GM23338 (cell line): ENCODE data around the gene NCKIPSD. TPM values are rescaled to one million over a fixed set of nuclear protein-coding genes. Genes with fewer than 3 reads are reported as not detected.
A peak's percentile ranks its signal among the peaks of the same experiment; 100 is the strongest.

Source experiments
- ATAC-seq: fragments of 200-7000 bp; cut with Tn5 transposase; 3 replicates; pipeline ENCODE4 v1.9.1; 2020
- DNase-seq: peaks from one replicate; pipeline ENCODE4 v3.0.0-alpha.2; 2015; ENCODE audit warnings: low spot score
- H2AFZ ChIP-seq: fragments of 200-600 bp; sonication (generic); 2 replicates; pipeline ENCODE4 v1.8.0; 2016; ENCODE audit warnings: antibody characterized with exemption, mild to moderate bottlenecking, moderate library complexity
- H3F3A ChIP-seq: fragments of 200-600 bp; sonication (generic); replicated peaks from 2 replicates; pipeline ENCODE4 v1.8.0; 2017; ENCODE audit warnings: antibody characterized with exemption, mixed run types, low read depth
- H3K27ac ChIP-seq: fragments of 200-600 bp; sonication (generic); 2 replicates; pipeline ENCODE4 v1.6.1; 2016; ENCODE audit warnings: low read depth
- H3K27me3 ChIP-seq: fragments of 200-600 bp; sonication (generic); 2 replicates; pipeline ENCODE4 v1.8.0; 2016; ENCODE audit warnings: mild to moderate bottlenecking, mixed run types, moderate library complexity; ENCODE audit not compliant: insufficient read depth
- H3K36me3 ChIP-seq: fragments of 200-600 bp; sonication (generic); 2 replicates; pipeline ENCODE4 v1.8.0; 2016; ENCODE audit warnings: mild to moderate bottlenecking; ENCODE audit not compliant: insufficient read depth
- H3K4me1 ChIP-seq: fragments of 200-600 bp; sonication (generic); 2 replicates; pipeline ENCODE4 v1.8.0; 2016; ENCODE audit warnings: mild to moderate bottlenecking, moderate library complexity; ENCODE audit not compliant: insufficient read depth
- H3K4me2 ChIP-seq: fragments of 200-600 bp; sonication (generic); 2 replicates; pipeline ENCODE4 v1.7.1; 2017; ENCODE audit warnings: mixed run types
- H3K4me3 ChIP-seq: fragments of 200-600 bp; sonication (generic); 2 replicates; pipeline ENCODE4 v1.6.1; 2016; ENCODE audit warnings: mixed run types
- H3K79me2 ChIP-seq: fragments of 200-600 bp; sonication (generic); replicated peaks from 2 replicates; pipeline ENCODE4 v1.8.0; 2017; ENCODE audit warnings: mild to moderate bottlenecking; ENCODE audit not compliant: insufficient read depth
- H3K9me2 ChIP-seq: fragments of 200-600 bp; sonication (generic); 2 replicates; pipeline ENCODE4 v1.8.0; 2017; ENCODE audit not compliant: insufficient read depth
- H4K20me1 ChIP-seq: fragments of 200-600 bp; sonication (generic); replicated peaks from 2 replicates; pipeline ENCODE4 v1.8.0; 2017; ENCODE audit warnings: mild to moderate bottlenecking; ENCODE audit not compliant: insufficient read depth
- H3K27ac Mint-ChIP-seq: 2 replicates; pipeline ENCODE4 v1.8.0; 2020; ENCODE audit warnings: inconsistent platforms, mild to moderate bottlenecking, moderate library complexity, mixed read lengths
- H3K27me3 Mint-ChIP-seq: 3 replicates; pipeline ENCODE4 v1.8.0; 2022; ENCODE audit warnings: low read depth, mild to moderate bottlenecking, moderate library complexity, mixed read lengths, inconsistent platforms; ENCODE audit not compliant: insufficient read depth, poor library complexity
- H3K36me3 Mint-ChIP-seq: 3 replicates; pipeline ENCODE4 v1.8.0; 2021; ENCODE audit warnings: low read depth, mild to moderate bottlenecking, inconsistent platforms, moderate library complexity, mixed read lengths
- H3K4me1 Mint-ChIP-seq: 3 replicates; pipeline ENCODE4 v1.8.0; 2020; ENCODE audit warnings: mild to moderate bottlenecking, inconsistent platforms, mixed read lengths
- H3K4me3 Mint-ChIP-seq: 3 replicates; pipeline ENCODE4 v1.8.0; 2021; ENCODE audit warnings: moderate library complexity, mild to moderate bottlenecking, inconsistent platforms, mixed read lengths
- H3K9me3 Mint-ChIP-seq: 3 replicates; pipeline ENCODE4 v1.8.0; 2020; ENCODE audit warnings: moderate library complexity, mild to moderate bottlenecking, inconsistent platforms, mixed read lengths
- CREB1 ChIP-seq: fragments of 250-450 bp; sonication (Bioruptor Pico); IDR thresholded peaks from 2 replicates; pipeline ENCODE4 v1.5.0; 2020; ENCODE audit warnings: low read depth, mild to moderate bottlenecking, moderate library complexity
- CTCF ChIP-seq, 2 experiments: fragments of 200-600 bp in 1 of 2; sonication (generic) in 1 of 2; conservative IDR thresholded peaks; 2 replicates each; pipeline versions ENCODE4 v1.5.1 to v1.6.1; 2016 to 2017; ENCODE audit warnings: antibody characterized with exemption in 2 of 2, low read depth in 2 of 2, mild to moderate bottlenecking in 2 of 2, moderate library complexity in 1 of 2
- ETS1 ChIP-seq: IDR thresholded peaks from 2 replicates; pipeline ENCODE4 v1.6.1; 2016; ENCODE audit warnings: antibody characterized with exemption
- EZH2 ChIP-seq: fragments of 200-600 bp; sonication (generic); IDR thresholded peaks from one replicate; pipeline ENCODE4 v1.8.0; 2017; ENCODE audit warnings: antibody characterized with exemption, mild to moderate bottlenecking, low read depth; ENCODE audit not compliant: unreplicated experiment
- EZH2phosphoT487 ChIP-seq: fragments of 200-600 bp; sonication (generic); IDR thresholded peaks from one replicate; pipeline ENCODE4 v1.8.1; 2018; ENCODE audit warnings: antibody characterized with exemption; ENCODE audit not compliant: unreplicated experiment
- JUNB ChIP-seq: IDR thresholded peaks from one replicate; pipeline ENCODE4 v1.6.1; 2016; ENCODE audit warnings: antibody characterized with exemption; ENCODE audit not compliant: unreplicated experiment
- POLR2AphosphoS5 ChIP-seq: IDR thresholded peaks from 2 replicates; pipeline ENCODE4 v1.6.1; 2016; ENCODE audit warnings: antibody characterized with exemption, low read depth
- REST ChIP-seq: IDR thresholded peaks from one replicate; pipeline ENCODE4 v1.6.1; 2018; ENCODE audit warnings: antibody characterized with exemption; ENCODE audit not compliant: unreplicated experiment
- ZNF114 ChIP-seq: fragments of 250-450 bp; sonication (Bioruptor Pico); IDR thresholded peaks from 2 replicates; pipeline ENCODE4 v1.5.0; 2020; ENCODE audit warnings: mild to moderate bottlenecking, moderate library complexity
- ZNF331 ChIP-seq: fragments of 250-450 bp; sonication (Bioruptor Pico); IDR thresholded peaks from 2 replicates; pipeline ENCODE4 v1.5.0; 2020; ENCODE audit warnings: low read depth, mild to moderate bottlenecking, moderate library complexity
- polyA plus RNA-seq: library from polyadenylated mRNA; unstranded; fragments of >200 nt; fragmentation: Nextera tagmentation; extraction: Ambion mirVana; gene quantifications from 2 replicates; pipeline ENCODE4 v1.2.1, GENCODE V29; 2016
- total RNA-seq: library from RNA; depleted of rRNA; stranded (reverse); fragments of >200 nt; shearing (Covaris generic); gene quantifications from 2 replicates; pipeline ENCODE4 v1.2.3, GENCODE V29; 2014

Gene NCKIPSD
- total and polyA plus RNA-seq, 2 experiments from 2014 or later, result 15.1 to 45.1 TPM

- no peak for ATAC-seq
Measured at GRCh38 chr3:48664313-48664644, 21.4 kb downstream of the NCKIPSD start.

GRCh38 chr3:48663489-48664312, 22.0 kb downstream of the NCKIPSD start:
- ATAC-seq (peak; percentile 73), DNase-seq (peak; percentile 99)
- no peaks in the 10 kb centered on the region for H3K79me2 ChIP-seq
- H3K4me1 ChIP-seq, result no peaks in the 10 kb centered on the region; the same call in 1 of the 2 replicates
- H3K4me3 ChIP-seq, result peak overlapping the region; percentile 73
- H3K27ac ChIP-seq, result peak overlapping the region; percentile 100
- Mint-ChIP-seq H3K9me3 (peaks cover 4% of the 10 kb centered on the region; the same call in 2 of the 3 replicates), H3K4me1 (peaks cover 15% of the 10 kb centered on the region), H3K27ac (peak overlapping the region; percentile 100), H3K4me3 (peak overlapping the region; percentile 92), H3K36me3 (peaks cover 49% of the 10 kb centered on the region), H3K27me3 (peaks cover 24% of the 10 kb centered on the region)
- TF ChIP-seq ZNF331 (CRISPR knock-in tag) (no peak), CREB1 (CRISPR knock-in tag) (peak; percentile 92), EZH2 (no peak), CTCF (conservative IDR thresholded peaks at IDR 0.05; ENCODE audit: low read depth in 2 of 2) (peak; percentile 71 to 78), ZNF114 (CRISPR knock-in tag) (no peak), ETS1 (peak; percentile 10; the same call in 1 of the 2 replicates), JUNB (no peak), REST (peak; percentile 26), POLR2AphosphoS5 (peak; percentile 66)
- peaks cover 27% of the 10 kb centered on the region for H3F3A ChIP-seq
- no peaks in the 10 kb centered on the region for H3K9me2 ChIP-seq
- H3K36me3 ChIP-seq, result no peaks in the 10 kb centered on the region
- H4K20me1 ChIP-seq, result peaks cover 9% of the 10 kb centered on the region
- peak overlapping the region; percentile 95 for H3K4me2 ChIP-seq
- no peaks in the 10 kb centered on the region for H3K27me3 ChIP-seq
- H2AFZ ChIP-seq, result no peak overlapping the region

More at GRCh38 chr3:48664313-48664644, 21.4 kb downstream of the NCKIPSD start:
- Histone ChIP-seq H3F3A (peaks cover 28% of the 10 kb centered on the region), H3K79me2 (no peaks in the 10 kb centered on the region), H3K4me2 (peak overlapping the region; percentile 61; the same call in 1 of the 2 replicates), H3K9me2 (no peaks in the 10 kb centered on the region), H3K4me1 (no peaks in the 10 kb centered on the region; the same call in 1 of the 2 replicates), H2AFZ (no peak overlapping the region), H3K27ac (peak overlapping the region; percentile 78), H3K36me3 (no peaks in the 10 kb centered on the region), H4K20me1 (peaks cover 9% of the 10 kb centered on the region), H3K27me3 (no peaks in the 10 kb centered on the region), H3K4me3 (peak overlapping the region; percentile 73; the same call in 1 of the 2 replicates)
- H3K4me3 Mint-ChIP-seq, result peak overlapping the region; percentile 92
- no peak for DNase-seq
- peaks cover 15% of the 10 kb centered on the region for H3K4me1 Mint-ChIP-seq
- peaks cover 4% of the 10 kb centered on the region; the same call in 2 of the 3 replicates for H3K9me3 Mint-ChIP-seq
- H3K27me3 Mint-ChIP-seq, result peaks cover 24% of the 10 kb centered on the region
- no peak for TF ChIP-seq ZNF114 (CRISPR knock-in tag)
- no peak for TF ChIP-seq CREB1 (CRISPR knock-in tag)
- TF ChIP-seq JUNB, result no peak
- TF ChIP-seq ZNF331 (CRISPR knock-in tag), result no peak
- TF ChIP-seq CTCF (conservative IDR thresholded peaks at IDR 0.05; ENCODE audit: low read depth in 2 of 2), result peak in 1 of 2 experiments; percentile 6; a peak in 1 of 4 replicates
- TF ChIP-seq POLR2AphosphoS5, result no peak
- TF ChIP-seq EZH2phosphoT487, result no peak
- peaks cover 43% of the 10 kb centered on the region for H3K36me3 Mint-ChIP-seq
- H3K27ac Mint-ChIP-seq, result peak overlapping the region; percentile 93
